ENCODE results near the gene TIMMDC1.

- TF ChIP-seq ZNF561 (tag by site-specific recombination; IDR thresholded peaks at IDR 0.05; ENCODE audit: borderline replicate concordance) (no peak), ZNF513 (tag by site-specific recombination; IDR thresholded peaks at IDR 0.05) (no peak), ZBTB1 (tag by site-specific recombination; IDR thresholded peaks at IDR 0.05) (no peak), CTCF (tag by site-specific recombination; IDR thresholded peaks at IDR 0.05) (no peak), ZBTB44 (tag by site-specific recombination; IDR thresholded peaks at IDR 0.05) (no peak), ZNF350 (tag by site-specific recombination; IDR thresholded peaks at IDR 0.05) (no peak), ZBTB49 (tag by site-specific recombination; IDR thresholded peaks at IDR 0.05; ENCODE audit: low read depth) (no peak), YY1 (tag by site-specific recombination; IDR thresholded peaks at IDR 0.05) (no peak), ZNF274 (IDR thresholded peaks at IDR 0.05; ENCODE audit: low read length) (no peak), ZNF274 (tag by site-specific recombination; IDR thresholded peaks at IDR 0.05; ENCODE audit: borderline replicate concordance) (no peak)
Observed at GRCh38 chr3:119524931-119525662, 26.8 kb downstream of the TIMMDC1 start.
